Stomach (tissue), 4 donors: ENCODE results near the gene PHRF1.

Experiments used
- CTCF ChIP-seq, 7 experiments: fragments of 450-650 bp in 4 of 7; fragments of 200-600 bp in 3 of 7; sonication (generic) in 3 of 7; IDR thresholded peaks; one replicate each; pipeline ENCODE4 v1.5.1; 2016 to 2019; ENCODE audit warnings: antibody characterized with exemption in 7 of 7, control low read depth in 2 of 7, mild to moderate bottlenecking in 1 of 7
- POLR2A ChIP-seq, 4 donors: fragments of 450-650 bp; IDR thresholded peaks; one replicate each; pipeline ENCODE4 v1.6.1; 2016; ENCODE audit warnings: antibody characterized with exemption in 4 of 4, control low read depth in 2 of 4, mild to moderate bottlenecking in 1 of 4, moderate library complexity in 1 of 4

- TF ChIP-seq CTCF (IDR thresholded peaks at IDR 0.05) (peak in 1 of 7 experiments; percentile 13), POLR2A (IDR thresholded peaks at IDR 0.05) (no peak)
Measured at GRCh38 chr11:629237-629583, 52.9 kb downstream of the PHRF1 start.
